Measurements from ENCODE around the gene OTUD5. TPM values are rescaled to one million over a fixed set of nuclear protein-coding genes. Genes with fewer than 3 reads are reported as not detected.

The OTUD5 gene
- total and polyA plus RNA-seq, 8 donors = 38.1 to 60.4 (median 58.2) TPM

- Histone ChIP-seq H3K9me3 (no peaks in the 10 kb centered on the region), H3K27me3 (no peaks in the 10 kb centered on the region), H3K4me3 (peak within 1 kb of the TSS; percentile 50 to 60), H3K27ac (peak within 1 kb of the TSS; percentile 65 to 84), H3K4me1 (peaks cover 0 to 5% of the 10 kb centered on the region in 2 donors), H3K36me3 (peaks cover 0 to 31% of the 10 kb centered on the region in 2 donors)
- TF ChIP-seq, protein P1, sequence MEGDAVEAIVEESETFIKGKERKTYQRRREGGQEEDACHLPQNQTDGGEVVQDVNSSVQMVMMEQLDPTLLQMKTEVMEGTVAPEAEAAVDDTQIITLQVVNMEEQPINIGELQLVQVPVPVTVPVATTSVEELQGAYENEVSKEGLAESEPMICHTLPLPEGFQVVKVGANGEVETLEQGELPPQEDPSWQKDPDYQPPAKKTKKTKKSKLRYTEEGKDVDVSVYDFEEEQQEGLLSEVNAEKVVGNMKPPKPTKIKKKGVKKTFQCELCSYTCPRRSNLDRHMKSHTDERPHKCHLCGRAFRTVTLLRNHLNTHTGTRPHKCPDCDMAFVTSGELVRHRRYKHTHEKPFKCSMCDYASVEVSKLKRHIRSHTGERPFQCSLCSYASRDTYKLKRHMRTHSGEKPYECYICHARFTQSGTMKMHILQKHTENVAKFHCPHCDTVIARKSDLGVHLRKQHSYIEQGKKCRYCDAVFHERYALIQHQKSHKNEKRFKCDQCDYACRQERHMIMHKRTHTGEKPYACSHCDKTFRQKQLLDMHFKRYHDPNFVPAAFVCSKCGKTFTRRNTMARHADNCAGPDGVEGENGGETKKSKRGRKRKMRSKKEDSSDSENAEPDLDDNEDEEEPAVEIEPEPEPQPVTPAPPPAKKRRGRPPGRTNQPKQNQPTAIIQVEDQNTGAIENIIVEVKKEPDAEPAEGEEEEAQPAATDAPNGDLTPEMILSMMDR (IDR thresholded peaks at IDR 0.05) = no peak
- DNase-seq (peak; percentile 67 to 93 (median 84)), ATAC-seq (peak; percentile 91)
- intact Hi-C loops (cut with DNase I) = no loop called here
These were observed 45.8 kb downstream of the OTUD5 start, which contains the start of gene SLC35A2 for GRCh38 chrX:48911412-48912182. SLC35A2 (minus strand) TSS chrX:48911646; CDS start chrX:48911636, 10 bp downstream.

DNA sequence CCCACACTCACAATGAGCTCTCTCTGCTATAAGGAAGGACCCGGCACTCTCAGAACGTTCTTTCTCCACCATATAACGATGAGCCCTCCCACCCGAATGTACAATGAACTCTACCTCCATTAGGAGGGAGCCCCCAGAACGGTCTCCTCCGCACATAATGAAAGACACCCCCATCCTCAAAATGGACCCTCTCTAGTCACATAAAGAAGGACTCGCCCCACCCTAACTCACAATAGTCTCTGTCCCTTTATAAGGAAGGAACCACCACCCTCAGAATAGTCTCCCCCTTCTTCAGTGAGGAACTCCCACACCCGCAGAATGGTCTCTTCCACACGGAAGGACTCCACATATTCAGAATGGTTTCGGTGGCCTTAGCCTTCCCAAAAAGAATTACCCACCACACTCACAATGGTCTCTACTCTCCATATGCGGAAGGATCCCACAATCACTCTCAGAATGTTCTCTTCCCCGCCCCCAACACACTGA is 46.4 kb downstream of the OTUD5 start:
- Histone ChIP-seq H3K27ac (peak overlapping the region; percentile 65 to 84), H3K36me3 (peaks cover 0 to 37% of the 10 kb centered on the region in 2 donors), H3K4me1 (peaks cover 0 to 4% of the 10 kb centered on the region in 2 donors), H3K9me3 (no peaks in the 10 kb centered on the region), H3K4me3 (peak overlapping the region; percentile 50 to 60), H3K27me3 (no peaks in the 10 kb centered on the region)
- DNase-seq = no peak
- ATAC-seq = no peak
- intact Hi-C loops (cut with DNase I) = no loop called here
- TF ChIP-seq, protein P1 (IDR thresholded peaks at IDR 0.05) = no peak

DNA sequence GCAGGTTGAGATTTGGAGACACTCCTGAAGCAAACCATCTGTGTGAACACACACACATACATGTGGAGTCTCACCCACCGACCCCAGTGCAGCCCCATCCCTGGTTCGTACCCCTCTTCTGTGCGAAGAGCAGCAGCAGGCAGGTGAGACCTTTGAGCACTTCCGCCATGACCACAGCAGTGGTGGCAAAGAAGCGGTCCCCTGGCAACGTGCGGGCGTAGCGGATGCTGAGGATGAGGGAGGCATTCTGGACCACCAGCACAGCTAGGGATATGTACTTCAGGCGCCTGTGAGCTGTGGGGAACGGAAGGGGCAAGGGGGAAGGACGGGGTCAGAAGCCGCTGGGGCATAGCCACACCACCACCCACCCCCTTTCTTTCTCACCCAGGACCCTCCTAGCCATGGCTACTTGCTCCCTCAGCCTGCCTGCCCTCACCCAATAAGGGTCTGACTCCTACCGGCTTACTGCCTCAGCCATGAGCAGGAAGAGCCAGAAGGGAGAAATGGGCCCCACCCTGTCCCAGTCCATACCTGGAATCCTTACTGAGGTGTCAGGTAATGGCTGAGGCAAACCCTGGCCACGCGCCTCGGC is 47.6 kb downstream of the OTUD5 start:
- Histone ChIP-seq H3K36me3 (peaks cover 0 to 45% of the 10 kb centered on the region in 2 donors), H3K27me3 (no peaks in the 10 kb centered on the region), H3K4me1 (peaks cover 0 to 4% of the 10 kb centered on the region in 2 donors), H3K4me3 (no peak overlapping the region), H3K27ac (no peak overlapping the region), H3K9me3 (no peaks in the 10 kb centered on the region)
- DNase-seq = no peak
- intact Hi-C loops (cut with DNase I) = no loop called here
- no peak for ATAC-seq
- TF ChIP-seq, protein P1 (IDR thresholded peaks at IDR 0.05) = no peak

DNA sequence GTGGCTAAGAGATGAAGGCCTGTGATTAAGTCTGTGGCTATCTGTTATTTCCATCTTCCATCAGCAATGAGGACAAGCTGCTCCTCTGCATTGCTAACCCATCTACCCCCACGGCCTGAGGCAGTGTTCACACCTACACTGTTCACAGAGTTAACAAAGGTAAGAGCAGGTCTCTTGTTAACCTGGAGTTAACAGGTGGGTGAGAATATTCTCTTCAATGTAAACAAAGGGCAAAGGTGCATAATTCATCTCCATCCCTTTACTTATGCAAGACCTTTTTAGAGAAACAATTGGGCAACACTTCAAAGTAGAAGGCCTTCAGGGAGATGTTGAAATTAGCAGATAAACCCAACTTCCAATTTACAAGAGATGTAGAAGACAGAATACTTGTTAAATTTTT is 48.8 kb downstream of the OTUD5 start:
- no peak overlapping the region for H3K27ac ChIP-seq
- ATAC-seq (no peak), DNase-seq (no peak)
- intact Hi-C loops (cut with DNase I) = no loop called here
- no peaks in the 10 kb centered on the region for H3K9me3 ChIP-seq
- H3K4me3 ChIP-seq = no peak overlapping the region
- no peaks in the 10 kb centered on the region for H3K27me3 ChIP-seq
- peaks cover 0 to 45% of the 10 kb centered on the region in 2 donors for H3K36me3 ChIP-seq
- TF ChIP-seq, protein P1 (IDR thresholded peaks at IDR 0.05) = no peak
- H3K4me1 ChIP-seq = peaks cover 0 to 4% of the 10 kb centered on the region in 2 donors
